Right atrium auricular region (tissue), 2 donors: ENCODE results near the gene KRTDAP. TPM values are rescaled to one million over a fixed set of nuclear protein-coding genes. Genes with fewer than 3 reads are reported as not detected.

Source experiments
- DNase-seq: peaks from one replicate; pipeline ENCODE4 v3.0.0-alpha.2; 2019; ENCODE audit warnings: low spot score
- H3K27ac ChIP-seq, 2 donors: fragments of 200-600 bp; sonication (generic); 1 replicate in 1 of 2; 2 replicates in 1 of 2; pipeline ENCODE4 v1.5.1; 2016 to 2019
- H3K27me3 ChIP-seq, 2 donors: fragments of 200-600 bp; sonication (generic); one replicate each; pipeline versions ENCODE4 v1.5.1 to v1.6.0; 2017 to 2019
- H3K36me3 ChIP-seq: fragments of 200-600 bp; sonication (generic); one replicate; pipeline ENCODE4 v1.5.1; 2016
- H3K4me1 ChIP-seq, 2 donors: fragments of 200-600 bp; sonication (generic); one replicate each; pipeline versions ENCODE4 v1.5.1 to v1.6.0; 2017 to 2019
- H3K4me3 ChIP-seq, 2 donors: fragments of 200-600 bp; sonication (generic); 1 replicate in 1 of 2; 2 replicates in 1 of 2; pipeline ENCODE4 v1.5.1; 2017 to 2019; ENCODE audit warnings: mild to moderate bottlenecking in 1 of 2, moderate library complexity in 1 of 2
- H3K9me3 ChIP-seq, 2 donors: fragments of 200-600 bp; sonication (generic); one replicate each; pipeline ENCODE4 v1.5.1; 2019
- CTCF ChIP-seq, 2 donors: fragments of 200-600 bp; sonication (generic); IDR thresholded peaks; one replicate each; pipeline ENCODE4 v1.5.1; 2019; ENCODE audit warnings: antibody characterized with exemption in 2 of 2
- total RNA-seq, 2 donors: library from RNA; depleted of rRNA; stranded (reverse); fragments of >200 nt; gene quantifications; one replicate each; pipeline ENCODE4 v1.1.0, GENCODE V29; 2016

The KRTDAP gene
- total RNA-seq, 2 donors from 2014 or later, result not detected

DNA sequence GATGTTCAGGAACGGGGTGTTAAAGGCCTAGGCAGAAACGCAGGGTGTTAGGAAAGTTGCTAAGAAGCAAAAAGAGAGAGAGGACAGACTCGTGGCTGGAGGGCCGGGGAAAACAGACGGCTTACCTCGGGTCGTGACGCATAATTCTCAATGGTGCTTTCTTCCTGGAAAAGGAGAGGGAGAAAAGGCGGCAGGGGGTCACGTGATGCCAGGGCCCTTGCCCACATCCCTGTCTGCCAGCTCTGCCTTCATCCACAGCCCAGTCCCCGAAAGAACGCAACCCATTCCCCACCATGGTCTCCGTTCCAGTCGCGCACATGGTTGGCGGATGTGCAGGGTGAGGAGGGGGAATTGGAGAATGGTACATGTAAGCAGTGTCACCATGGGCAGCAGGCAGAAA, 1.6 kb downstream of the KRTDAP start:
- TF ChIP-seq CTCF (IDR thresholded peaks at IDR 0.05), result no peak
- no peak for DNase-seq
- H3K4me3 ChIP-seq, result no peak overlapping the region
- H3K27ac ChIP-seq, result no peak overlapping the region
- H3K27me3 ChIP-seq, result no peaks in the 10 kb centered on the region
- H3K9me3 ChIP-seq, result no peaks in the 10 kb centered on the region
- H3K36me3 ChIP-seq, result no peaks in the 10 kb centered on the region
- no peaks in the 10 kb centered on the region for H3K4me1 ChIP-seq

DNA sequence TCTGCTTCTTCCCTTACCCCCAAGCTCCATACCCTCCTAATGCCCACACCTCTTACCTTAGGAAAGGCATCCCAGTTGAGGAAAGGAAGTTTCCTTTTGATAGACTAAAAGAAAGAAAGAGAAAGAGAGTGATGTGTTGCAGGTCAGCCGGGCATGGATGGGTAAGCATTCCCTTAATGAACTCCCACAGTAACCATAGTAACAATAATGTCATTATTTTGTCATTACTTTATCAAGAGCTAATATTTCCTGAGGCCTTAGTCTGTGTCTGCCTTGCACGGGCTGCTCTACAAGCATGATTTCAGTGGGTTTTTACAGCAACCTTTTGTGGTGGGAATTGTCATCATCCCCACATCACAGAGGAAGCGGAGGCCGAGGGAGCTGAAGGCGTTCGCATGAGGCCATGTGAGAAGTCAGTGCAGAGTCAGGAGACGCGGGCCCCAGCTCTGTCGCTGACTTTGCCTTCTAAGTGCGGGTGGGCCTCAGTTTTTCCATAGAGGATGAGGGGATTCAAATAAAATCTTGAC, 2.5 kb downstream of the KRTDAP start:
- no peak for TF ChIP-seq CTCF (IDR thresholded peaks at IDR 0.05)
- Histone ChIP-seq H3K36me3 (no peaks in the 10 kb centered on the region), H3K9me3 (no peaks in the 10 kb centered on the region), H3K27me3 (no peaks in the 10 kb centered on the region), H3K4me3 (no peak overlapping the region), H3K4me1 (no peaks in the 10 kb centered on the region), H3K27ac (no peak overlapping the region)
- DNase-seq, result no peak

DNA sequence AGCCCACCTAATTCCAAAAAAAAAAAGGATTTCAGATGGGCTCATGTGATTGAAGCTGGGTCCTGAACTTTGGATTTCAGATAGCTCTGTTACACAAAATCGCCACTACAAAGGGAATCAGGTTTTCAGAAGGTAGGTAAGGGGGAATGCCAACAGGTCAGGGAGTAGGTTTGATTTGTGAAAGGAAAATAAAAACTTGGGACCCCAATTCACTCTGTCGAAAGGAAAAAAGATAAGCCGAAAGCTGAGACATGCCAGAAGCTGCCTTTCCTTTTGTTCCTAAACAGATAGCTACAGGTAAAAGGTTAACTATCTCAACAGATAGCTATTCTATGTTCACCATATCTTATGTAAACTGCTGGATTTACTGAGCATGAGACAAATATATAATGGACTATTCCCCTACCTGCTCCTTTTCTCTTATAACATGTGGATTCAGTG, 4.0 kb downstream of the KRTDAP start:
- no peaks in the 10 kb centered on the region for H3K27me3 ChIP-seq
- no peak for TF ChIP-seq CTCF (IDR thresholded peaks at IDR 0.05)
- H3K4me3 ChIP-seq, result no peak overlapping the region
- H3K9me3 ChIP-seq, result no peaks in the 10 kb centered on the region
- no peaks in the 10 kb centered on the region for H3K36me3 ChIP-seq
- no peak for DNase-seq
- H3K4me1 ChIP-seq, result no peaks in the 10 kb centered on the region
- H3K27ac ChIP-seq, result no peak overlapping the region

GRCh38 chr19:35484252-35485036, 5.8 kb downstream of the KRTDAP start:
- no peak for TF ChIP-seq CTCF (IDR thresholded peaks at IDR 0.05)
- Histone ChIP-seq H3K27me3 (no peaks in the 10 kb centered on the region), H3K36me3 (no peaks in the 10 kb centered on the region), H3K4me1 (no peaks in the 10 kb centered on the region), H3K27ac (no peak overlapping the region), H3K9me3 (no peaks in the 10 kb centered on the region), H3K4me3 (no peak overlapping the region)
- DNase-seq, result no peak

DNA sequence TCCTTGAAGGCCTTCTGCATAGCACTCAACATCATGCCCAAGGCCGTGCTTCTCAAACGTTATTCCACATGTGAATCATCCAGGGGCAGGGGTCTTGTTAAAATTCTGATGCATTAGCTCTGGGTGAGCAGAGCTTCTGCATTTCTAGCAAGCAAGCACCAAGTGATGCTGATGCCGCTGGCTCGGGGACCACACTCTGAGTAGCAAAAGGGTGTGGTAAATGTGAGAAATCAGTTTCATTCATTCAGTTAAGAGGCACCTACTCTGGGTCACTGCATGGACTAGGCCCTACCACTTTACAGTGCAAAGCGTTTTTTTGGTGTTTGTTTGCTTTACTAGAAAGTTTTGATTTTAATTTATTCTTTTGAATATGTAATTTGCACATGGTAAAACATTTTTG, 7.2 kb downstream of the KRTDAP start:
- H3K4me1 ChIP-seq, result no peaks in the 10 kb centered on the region
- H3K36me3 ChIP-seq, result no peaks in the 10 kb centered on the region
- H3K27ac ChIP-seq, result no peak overlapping the region
- DNase-seq, result no peak
- no peaks in the 10 kb centered on the region for H3K27me3 ChIP-seq
- H3K9me3 ChIP-seq, result no peaks in the 10 kb centered on the region
- no peak for TF ChIP-seq CTCF (IDR thresholded peaks at IDR 0.05)
- H3K4me3 ChIP-seq, result no peak overlapping the region
